IMR-90 (cell line): ENCODE data around the gene INSYN1. TPM values are rescaled to one million over a fixed set of nuclear protein-coding genes. Genes with fewer than 3 reads are reported as not detected.

ENCODE experiments used
- ATAC-seq: fragments of 200-7000 bp; cut with Tn5 transposase; 2 replicates; pipeline ENCODE4 v1.9.1; 2020; ENCODE audit warnings: low read depth, mild to moderate bottlenecking, moderate library complexity
- BruUV-seq: library from RNA; stranded (reverse); fragments of 400-500 nt; replicated peaks from 2 replicates; lab custom pipeline; 2021; lab: Mats Ljungman, UMichigan
- CTCF ChIA-PET: fragments of 300-600 bp; formaldehyde crosslinking; extraction: SDS; loops from one replicate; lab custom pipeline; 2021; ENCODE audit warnings: antibody characterized with exemption; lab: Yijun Ruan, JAX
- POLR2A ChIA-PET: fragments of 300-600 bp; sonication (Branson Sonifier 250); formaldehyde crosslinking; loops from one replicate; lab custom pipeline; 2022; ENCODE audit warnings: antibody characterized with exemption; ENCODE audit not compliant: unreplicated experiment; lab: Charles Lee
- DNase-seq: peaks from one replicate; pipeline ENCODE4 v3.0.0; 2013
- H2AFZ ChIP-seq: replicated peaks from 2 replicates; pipeline ENCODE3; 2013; ENCODE audit warnings: low read length, mild to moderate bottlenecking; ENCODE audit not compliant: poor library complexity
- H2AK5ac ChIP-seq: 2 replicates; pipeline ENCODE4 v1.6.1; 2013; ENCODE audit warnings: low read depth, low read length, inconsistent platforms
- H2AK9ac ChIP-seq: replicated peaks from 2 replicates; pipeline ENCODE3; 2013; ENCODE audit warnings: mild to moderate bottlenecking, low read depth, low read length, moderate library complexity; ENCODE audit not compliant: poor library complexity
- H2BK120ac ChIP-seq: 2 replicates; pipeline ENCODE4 v1.6.1; 2013; ENCODE audit warnings: low read depth, low read length, inconsistent platforms
- H2BK15ac ChIP-seq: 3 replicates; pipeline ENCODE4 v1.6.1; 2013; ENCODE audit warnings: low read depth, low read length, inconsistent platforms
- H2BK20ac ChIP-seq: 2 replicates; pipeline ENCODE4 v1.6.1; 2013; ENCODE audit warnings: low read depth, mild to moderate bottlenecking, inconsistent platforms, low read length, moderate library complexity
- H2BK5ac ChIP-seq: 2 replicates; pipeline ENCODE4 v1.6.1; 2013; ENCODE audit warnings: mild to moderate bottlenecking, low read depth, low read length, inconsistent platforms; ENCODE audit not compliant: poor library complexity, severe bottlenecking
- H3K14ac ChIP-seq: replicated peaks from 2 replicates; pipeline ENCODE4 v1.6.1; 2013; ENCODE audit warnings: low read depth, low read length, inconsistent platforms
- H3K18ac ChIP-seq: 2 replicates; pipeline ENCODE4 v1.6.1; 2013; ENCODE audit warnings: low read depth, low read length, control low read depth
- H3K23ac ChIP-seq: 2 replicates; pipeline ENCODE4 v1.6.1; 2013; ENCODE audit warnings: low read depth, low read length, inconsistent platforms
- H3K27ac ChIP-seq: 2 replicates; pipeline ENCODE4 v1.5.1; 2013; ENCODE audit warnings: mild to moderate bottlenecking, control low read depth, low read length; ENCODE audit not compliant: insufficient read depth
- H3K27me3 ChIP-seq: 2 replicates; pipeline ENCODE4 v1.6.1; 2013; ENCODE audit warnings: low read length; ENCODE audit not compliant: control insufficient read depth, insufficient read depth
- H3K36me3 ChIP-seq: 2 replicates; pipeline ENCODE4 v1.6.1; 2013; ENCODE audit warnings: low read length, mixed read lengths; ENCODE audit not compliant: control insufficient read depth, insufficient read depth
- H3K4ac ChIP-seq: 2 replicates; pipeline ENCODE4 v1.6.1; 2013; ENCODE audit warnings: low read depth, low read length, inconsistent platforms
- H3K4me1 ChIP-seq: 2 replicates; pipeline ENCODE4 v1.6.1; 2013; ENCODE audit warnings: low read length, mixed read lengths; ENCODE audit not compliant: control insufficient read depth, insufficient read depth
- H3K4me2 ChIP-seq: 2 replicates; pipeline ENCODE4 v1.6.1; 2013; ENCODE audit warnings: low read depth, mild to moderate bottlenecking, control low read depth, low read length, moderate library complexity
- H3K4me3 ChIP-seq: 2 replicates; pipeline ENCODE4 v1.5.1; 2013; ENCODE audit warnings: low read depth, mild to moderate bottlenecking, control low read depth, low read length, moderate library complexity; ENCODE audit not compliant: insufficient read depth
- H3K56ac ChIP-seq: 2 replicates; pipeline ENCODE4 v1.6.1; 2013; ENCODE audit warnings: low read length, inconsistent platforms; ENCODE audit not compliant: insufficient read depth; ENCODE audit errors: extremely low read depth
- H3K79me1 ChIP-seq, 2 experiments: 2 replicates each; pipeline ENCODE4 v1.6.1; 2013; ENCODE audit warnings: low read length in 2 of 2, inconsistent platforms in 1 of 2, low read depth in 1 of 2
- H3K9ac ChIP-seq: 2 replicates; pipeline ENCODE4 v1.6.1; 2013; ENCODE audit warnings: low read depth, low read length, control low read depth
- H3K9me1 ChIP-seq: 2 replicates; pipeline ENCODE4 v1.6.1; 2013; ENCODE audit warnings: low read length, inconsistent platforms; ENCODE audit not compliant: insufficient read depth
- H3K9me3 ChIP-seq: 2 replicates; pipeline ENCODE4 v1.6.1; 2013; ENCODE audit warnings: low read length; ENCODE audit not compliant: control insufficient read depth, insufficient read depth
- H4K20me1 ChIP-seq: 2 replicates; pipeline ENCODE4 v1.6.1; 2013; ENCODE audit warnings: low read length, inconsistent platforms; ENCODE audit not compliant: insufficient read depth
- H4K5ac ChIP-seq: 2 replicates; pipeline ENCODE4 v1.6.1; 2013; ENCODE audit warnings: mild to moderate bottlenecking, low read depth, low read length, control low read depth
- H4K8ac ChIP-seq, 2 experiments: 2 replicates each; pipeline ENCODE4 v1.6.1; 2013; ENCODE audit warnings: low read depth in 2 of 2, low read length in 2 of 2, control low read depth in 1 of 2, inconsistent platforms in 1 of 2
- H4K91ac ChIP-seq: 2 replicates; pipeline ENCODE4 v1.6.1; 2013; ENCODE audit warnings: low read depth, low read length, inconsistent platforms; ENCODE audit not compliant: insufficient read depth
- FOS ChIP-seq: fragments of 150-350 bp; IDR thresholded peaks from 2 replicates; pipeline ENCODE4 v1.6.1; 2016; ENCODE audit warnings: low read depth, low read length
- MXI1 ChIP-seq: IDR thresholded peaks from 2 replicates; pipeline ENCODE4 v1.6.1; 2012; ENCODE audit warnings: low read depth, mild to moderate bottlenecking, low read length, moderate library complexity, borderline replicate concordance
- USF2 ChIP-seq: fragments of 150-350 bp; IDR thresholded peaks from 2 replicates; pipeline ENCODE4 v1.6.1; 2017; ENCODE audit warnings: mild to moderate bottlenecking, antibody characterized with exemption, low read length, low read depth
- WGBS, 2 experiments: methylation state at CpG; one replicate each; pipeline versions ENCODE4 v1.1.5 to v1.1.7; 2013; ENCODE audit warnings: missing lambda C conversion rate in 2 of 2; ENCODE audit not compliant: insufficient read length in 1 of 2; ENCODE audit errors: extremely low coverage in 2 of 2; 5-methylcytosine and 5-hydroxymethylcytosine counted together
- dilution Hi-C: fragments of 300-500 bp; cut with HindIII; formaldehyde crosslinking; loops from one replicate; pipeline ENCODE4 v1.14.3; 2018; ENCODE audit warnings: low sequenced_read_pairs; ENCODE audit not compliant: unreplicated experiment
- in situ Hi-C: fragments of 300-500 bp; cut with MboI; formaldehyde crosslinking; loops from 3 replicates; pipeline ENCODE4 v1.14.3; 2019; ENCODE audit warnings: low sequenced_read_pairs, inconsistent platforms, mixed read lengths
- intact Hi-C: fragments of 100-400 bp; cut with micrococcal nuclease; formaldehyde crosslinking; loops from 2 replicates; pipeline ENCODE4 v1.10.0; 2022
- polyA plus RNA-seq, 3 experiments: library from polyadenylated mRNA; depleted of rRNA; stranded (reverse); fragments of >200 nt; gene quantifications; 2 replicates each; pipeline ENCODE4 v1.2.3, GENCODE V29; 2012; ENCODE audit warnings: low replicate concordance in 1 of 3
- total RNA-seq: library from RNA; depleted of rRNA; stranded (reverse); fragments of >200 nt; gene quantifications from 2 replicates; pipeline ENCODE4 v1.2.3, GENCODE V29; 2012

Gene INSYN1
- total and polyA plus RNA-seq, 2 of the 4 experiments (the other 2 are of a cell fraction): 0.18 to 0.34 TPM

GRCh38 chr15:73724212-73724611, 28.9 kb downstream of the INSYN1 start:
- no peak overlapping the region for H3K4me3 ChIP-seq
- ChIA-PET POLR2A (no interaction called here), CTCF (no interaction called here)
- no peak overlapping the region for H2BK15ac ChIP-seq
- no peak overlapping the region for H3K27ac ChIP-seq
- DNase-seq (no peak), ATAC-seq (no peak)
- no peak overlapping the region for H2BK20ac ChIP-seq
- H3K36me3 ChIP-seq: no peaks in the 10 kb centered on the region
- no peak overlapping the region for H4K5ac ChIP-seq
- H3K18ac ChIP-seq: no peak overlapping the region
- no peaks in the 10 kb centered on the region; the same call in 1 of the 2 replicates for H3K4me1 ChIP-seq
- H3K9ac ChIP-seq: no peak overlapping the region
- intact Hi-C loops (no loop called here), in situ Hi-C loops (no loop called here), dilution Hi-C loops (no loop called here)
- TF ChIP-seq MXI1 (no peak), USF2 (no peak), FOS (no peak)
- H3K4me2 ChIP-seq: no peak overlapping the region
- H3K27me3 ChIP-seq: peaks cover 42% of the 10 kb centered on the region
- H3K23ac ChIP-seq: no peak overlapping the region
- no peak overlapping the region for H4K8ac ChIP-seq
- H3K56ac ChIP-seq: no peak overlapping the region
- H2BK5ac ChIP-seq: no peak overlapping the region
- H3K4ac ChIP-seq: no peak overlapping the region
- WGBS, 2 experiments: no CpG with 5 or more reads among the region's 3 CpGs
- no peak overlapping the region for H2AK5ac ChIP-seq
- no peak overlapping the region for H2AK9ac ChIP-seq
- no TSS peak for BruUV-seq
- no peak overlapping the region for H2BK120ac ChIP-seq
- 0 out of 2 replicates have a peak, but pooled peaks cover 3% of the 10 kb centered on the region for H3K9me1 ChIP-seq
- H4K91ac ChIP-seq: no peak overlapping the region
- no peak overlapping the region for H3K14ac ChIP-seq
- no peak overlapping the region for H2AFZ ChIP-seq
- no peaks in the 10 kb centered on the region for H3K79me1 ChIP-seq
- H4K20me1 ChIP-seq: no peaks in the 10 kb centered on the region; the same call in 1 of the 2 replicates
- no peaks in the 10 kb centered on the region for H3K9me3 ChIP-seq
